ENCODE measurements around the gene BTBD1. TPM values are rescaled to one million over a fixed set of nuclear protein-coding genes. Genes with fewer than 3 reads are reported as not detected.

Gene BTBD1
- total and polyA plus RNA-seq, 2 donors (not counting 3 experiments of a cell fraction or from before 2014, with no cell fraction given) = 30.8 to 58.0 TPM

GRCh38 chr15:82993144-82993543 lies 73.9 kb downstream of the BTBD1 start:
- no peaks in the 10 kb centered on the region for H3K4me1 ChIP-seq (ENCODE audit: control insufficient read depth, extremely low read depth, insufficient read depth, low read length)

GRCh38 chr15:82992436-82992998 lies 74.5 kb downstream of the BTBD1 start:
- Histone ChIP-seq H3K4me1 (ENCODE audit: control insufficient read depth, extremely low read depth, insufficient read depth, low read length) (no peaks in the 10 kb centered on the region), H3K9ac (replicated peaks; ENCODE audit: extremely low read depth, insufficient read depth, low read length) (no peak overlapping the region), H3K27ac (ENCODE audit: insufficient read depth, low read depth, low read length) (no peak overlapping the region), H3K9me3 (replicated peaks; ENCODE audit: control insufficient read depth, insufficient read depth, low read length) (no peaks in the 10 kb centered on the region), H3K27me3 (ENCODE audit: control insufficient read depth in 2 of 2, insufficient read depth in 2 of 2, low read length in 2 of 2) (no peaks in the 10 kb centered on the region), H3K36me3 (ENCODE audit: control insufficient read depth in 2 of 2, extremely low read depth in 1 of 2, insufficient read depth in 2 of 2, low read length in 2 of 2) (no peaks in the 10 kb centered on the region), H3K79me2 (ENCODE audit: control insufficient read depth, insufficient read depth, low read length) (peaks cover 1% of the 10 kb centered on the region), H2AFZ (ENCODE audit: low read depth, low read length) (no peak overlapping the region), H3K4me3 (replicated peaks in 1 of 3; ENCODE audit: insufficient read depth in 1 of 3, low read depth in 1 of 3, low read length in 3 of 3) (no peak overlapping the region), H3K4me2 (ENCODE audit: insufficient read depth, low read length) (no peak overlapping the region), H4K20me1 (replicated peaks; ENCODE audit: control insufficient read depth, extremely low read depth, insufficient read depth, low read length) (no peaks in the 10 kb centered on the region), H3K9me1 (replicated peaks; ENCODE audit: control insufficient read depth, extremely low read depth, insufficient read depth, low read length) (no peaks in the 10 kb centered on the region)
- POLR2A ChIA-PET = no interaction called here
- dilution Hi-C loops (cut with MboI; ENCODE audit: extremely low pct_ligation_motif_present, low sequenced_read_pairs) = no loop called here
- BruUV-seq (replicated peaks) = no TSS peak
- DNase-seq (ENCODE audit: low read depth, low spot score) = no peak
- FAIRE-seq = no peak
- CTCF ChIA-PET = no interaction called here
- intact Hi-C loops (cut with micrococcal nuclease) = no loop called here
- TF ChIP-seq EZH2 (IDR thresholded peaks at IDR 0.05; ENCODE audit: borderline replicate concordance, low read depth, low read length, severe bottlenecking) = no peak
- no peak for TF ChIP-seq GATA2 (IDR thresholded peaks at IDR 0.05; ENCODE audit: insufficient read depth, insufficient read length, low read depth, low read length)
- no peak for TF ChIP-seq MYC (IDR thresholded peaks at IDR 0.05; ENCODE audit: low read depth, low read length)
- TF ChIP-seq JUN (IDR thresholded peaks at IDR 0.05; ENCODE audit: borderline replicate concordance, insufficient read depth, insufficient read length, low read depth) = no peak
- TF ChIP-seq FOS (IDR thresholded peaks at IDR 0.05; ENCODE audit: borderline replicate concordance, insufficient read depth, low read length) = no peak
- no peak for TF ChIP-seq MAX (IDR thresholded peaks at IDR 0.05; ENCODE audit: insufficient read depth, insufficient read length)
- no peak for TF ChIP-seq CTCF (IDR thresholded peaks at IDR 0.05; ENCODE audit: extremely low read depth in 1 of 2, insufficient read depth in 1 of 2, low read depth in 1 of 2, low read length in 2 of 2)
- no peak for TF ChIP-seq POLR2A (IDR thresholded peaks at IDR 0.05; ENCODE audit: low read depth, low read length)
- TF ChIP-seq POLR2AphosphoS5 (IDR thresholded peaks at IDR 0.05; ENCODE audit: insufficient read depth, low read depth, low read length) = no peak

More at GRCh38 chr15:82993144-82993543, 73.9 kb downstream of the BTBD1 start:
- no peaks in the 10 kb centered on the region for H3K79me2 ChIP-seq (ENCODE audit: control insufficient read depth, insufficient read depth, low read length)
- H3K9me1 ChIP-seq (replicated peaks; ENCODE audit: control insufficient read depth, extremely low read depth, insufficient read depth, low read length) = no peaks in the 10 kb centered on the region
- no peaks in the 10 kb centered on the region for H3K36me3 ChIP-seq (ENCODE audit: control insufficient read depth in 2 of 2, extremely low read depth in 1 of 2, insufficient read depth in 2 of 2, low read length in 2 of 2)
- H3K9ac ChIP-seq (replicated peaks; ENCODE audit: extremely low read depth, insufficient read depth, low read length) = no peak overlapping the region
- BruUV-seq (replicated peaks) = no TSS peak
- CTCF ChIA-PET = no interaction called here
- TF ChIP-seq MAX (IDR thresholded peaks at IDR 0.05; ENCODE audit: insufficient read depth, insufficient read length) = no peak
- no peak for TF ChIP-seq JUN (IDR thresholded peaks at IDR 0.05; ENCODE audit: borderline replicate concordance, insufficient read depth, insufficient read length, low read depth)
- TF ChIP-seq GATA2 (IDR thresholded peaks at IDR 0.05; ENCODE audit: insufficient read depth, insufficient read length, low read depth, low read length) = no peak
- H3K4me3 ChIP-seq (replicated peaks in 1 of 3; ENCODE audit: insufficient read depth in 1 of 3, low read depth in 1 of 3, low read length in 3 of 3) = no peak overlapping the region
- DNase-seq (ENCODE audit: low read depth, low spot score) (no peak), FAIRE-seq (no peak)
- no peak overlapping the region for H2AFZ ChIP-seq (ENCODE audit: low read depth, low read length)
- H4K20me1 ChIP-seq (replicated peaks; ENCODE audit: control insufficient read depth, extremely low read depth, insufficient read depth, low read length) = no peaks in the 10 kb centered on the region
- H3K27me3 ChIP-seq (ENCODE audit: control insufficient read depth in 2 of 2, insufficient read depth in 2 of 2, low read length in 2 of 2) = no peaks in the 10 kb centered on the region
- POLR2A ChIA-PET = no interaction called here
- dilution Hi-C loops (cut with MboI; ENCODE audit: extremely low pct_ligation_motif_present, low sequenced_read_pairs) (no loop called here), intact Hi-C loops (cut with micrococcal nuclease) (no loop called here)
- no peaks in the 10 kb centered on the region for H3K9me3 ChIP-seq (replicated peaks; ENCODE audit: control insufficient read depth, insufficient read depth, low read length)
- no peak overlapping the region for H3K27ac ChIP-seq (ENCODE audit: insufficient read depth, low read depth, low read length)
- H3K4me2 ChIP-seq (ENCODE audit: insufficient read depth, low read length) = no peak overlapping the region
